IPS DF 4.7 (cell line): ENCODE measurements around the gene HTR2B.
"Not testable (repeated sequence)": the region's sequence is repeated elsewhere in the genome, so short reads cannot be mapped to it uniquely, and the experiment has no call there.

Experiments
- DNase-seq: peaks from one replicate; pipeline ENCODE4 v3.0.0-alpha.2; 2013; ENCODE audit warnings: low spot score; ENCODE audit errors: extremely low read depth

Gene HTR2B

DNA sequence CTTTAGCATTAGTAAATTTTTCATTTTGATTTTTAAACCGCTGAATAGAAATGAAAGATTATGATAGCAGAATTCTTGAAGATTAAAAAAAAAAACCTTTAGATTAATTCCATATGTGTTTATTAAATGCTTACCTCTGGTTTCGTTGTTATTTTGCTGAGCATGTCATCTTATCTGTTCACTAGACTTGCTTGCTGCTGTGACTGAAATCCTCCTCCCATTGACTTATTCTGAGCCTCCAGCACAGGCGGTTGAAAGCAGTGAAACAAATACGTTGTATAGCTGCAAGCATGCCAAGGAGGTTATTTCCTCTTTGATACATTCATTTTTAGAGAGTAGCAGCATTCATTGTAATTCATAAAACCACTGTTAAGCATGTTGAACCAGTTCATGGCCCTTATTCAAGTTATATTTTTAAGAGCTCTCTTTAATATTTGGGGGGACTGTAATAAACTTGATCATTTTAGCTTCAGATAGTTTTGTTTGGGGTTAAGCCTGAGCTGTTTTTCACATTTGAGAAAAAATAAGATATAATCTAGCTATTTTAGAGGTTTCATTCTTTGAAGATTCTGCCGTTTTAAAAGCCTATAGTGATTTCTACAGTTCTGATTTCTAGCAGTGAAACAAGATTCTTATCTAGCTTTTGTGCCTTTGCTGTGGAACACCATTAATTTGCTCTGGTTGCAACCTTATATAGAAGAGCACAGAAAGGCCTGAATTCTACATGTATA lies at the start of gene HTR2B:
Gene HTR2B (minus strand): TSS at position 205 of the 731 bp plus-strand sequence. CDS start 1,278 bp downstream, outside the sequence.
- DNase-seq: no peak

DNA sequence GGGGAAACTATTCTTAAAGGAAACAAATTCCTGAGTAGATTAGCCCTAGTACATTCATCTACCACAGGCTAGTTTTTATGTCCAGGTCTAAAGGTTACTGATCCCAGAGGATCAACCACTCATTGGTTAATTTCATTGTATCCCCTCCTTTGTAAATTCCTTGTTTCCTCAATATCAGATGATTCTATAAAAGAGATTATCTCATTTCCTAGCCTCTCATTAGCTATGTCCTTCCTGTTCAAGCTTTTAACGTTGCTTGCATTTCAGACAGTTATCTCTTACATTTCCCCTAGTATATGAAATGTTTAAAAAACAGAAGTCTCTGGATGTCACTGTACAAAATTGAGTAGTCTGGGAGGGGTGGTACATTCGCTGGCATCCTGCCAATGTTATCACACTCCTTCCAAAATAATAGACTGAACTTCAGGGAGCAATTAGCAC lies 49.4 kb upstream of the HTR2B start:
- DNase-seq: no peak

DNA sequence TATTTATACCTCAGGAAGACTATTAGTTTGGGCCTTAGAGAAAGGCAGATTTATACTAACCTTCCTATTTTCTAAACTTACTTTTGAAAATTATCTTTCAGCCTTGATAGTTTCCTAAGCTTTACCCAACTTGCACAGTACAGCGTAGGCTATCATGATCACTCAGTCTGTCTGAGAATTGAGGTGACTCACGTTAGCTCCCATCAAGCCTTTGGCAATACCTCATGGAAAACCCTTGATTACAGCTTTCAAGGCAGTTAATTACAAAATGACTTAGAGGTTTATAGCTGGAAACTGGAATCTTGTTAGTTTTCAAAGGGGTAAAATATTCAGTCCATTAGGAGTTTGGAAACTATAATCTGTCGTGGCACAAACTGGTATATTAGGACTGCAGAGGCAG lies 47.2 kb upstream of the HTR2B start:
- no peak for DNase-seq

DNA sequence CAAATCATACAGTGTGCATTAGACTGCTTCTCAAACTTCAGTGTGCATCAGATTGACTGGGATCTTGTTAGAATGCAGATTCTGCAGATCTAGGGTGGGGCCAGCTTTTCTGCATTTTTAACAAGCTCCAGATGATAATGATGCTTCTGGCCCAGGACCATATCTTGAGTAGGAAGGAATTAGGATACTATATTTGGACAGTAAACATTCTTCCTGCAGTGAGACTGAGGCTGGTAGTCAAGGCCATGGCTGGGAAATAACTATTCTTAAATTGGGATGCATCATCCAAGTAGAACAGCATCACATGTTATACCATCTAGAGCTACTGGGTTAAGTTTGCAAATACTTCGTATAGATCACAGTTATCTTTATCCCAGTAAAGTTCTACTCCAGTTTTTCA lies 45.2 kb upstream of the HTR2B start:
- DNase-seq: no peak

DNA sequence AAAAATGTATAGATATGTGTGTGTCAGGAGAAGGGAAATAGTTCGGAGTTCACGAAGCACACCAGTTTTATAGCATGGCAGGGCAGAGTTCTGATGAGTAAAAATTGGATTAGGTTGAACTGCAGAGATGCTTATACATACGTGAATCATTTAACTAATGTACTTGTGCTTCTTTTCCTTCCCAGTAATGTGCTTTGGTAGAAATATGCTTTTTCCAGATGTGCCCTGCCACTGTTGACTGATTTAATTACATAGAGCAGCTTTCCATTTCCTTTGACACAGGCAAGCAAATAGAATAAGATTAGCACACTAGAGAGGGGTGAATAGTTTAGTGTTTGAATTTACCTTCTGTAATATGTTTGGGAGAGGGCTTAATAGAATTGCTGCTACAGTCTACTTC lies 44.6 kb upstream of the HTR2B start:
- DNase-seq: no peak

DNA sequence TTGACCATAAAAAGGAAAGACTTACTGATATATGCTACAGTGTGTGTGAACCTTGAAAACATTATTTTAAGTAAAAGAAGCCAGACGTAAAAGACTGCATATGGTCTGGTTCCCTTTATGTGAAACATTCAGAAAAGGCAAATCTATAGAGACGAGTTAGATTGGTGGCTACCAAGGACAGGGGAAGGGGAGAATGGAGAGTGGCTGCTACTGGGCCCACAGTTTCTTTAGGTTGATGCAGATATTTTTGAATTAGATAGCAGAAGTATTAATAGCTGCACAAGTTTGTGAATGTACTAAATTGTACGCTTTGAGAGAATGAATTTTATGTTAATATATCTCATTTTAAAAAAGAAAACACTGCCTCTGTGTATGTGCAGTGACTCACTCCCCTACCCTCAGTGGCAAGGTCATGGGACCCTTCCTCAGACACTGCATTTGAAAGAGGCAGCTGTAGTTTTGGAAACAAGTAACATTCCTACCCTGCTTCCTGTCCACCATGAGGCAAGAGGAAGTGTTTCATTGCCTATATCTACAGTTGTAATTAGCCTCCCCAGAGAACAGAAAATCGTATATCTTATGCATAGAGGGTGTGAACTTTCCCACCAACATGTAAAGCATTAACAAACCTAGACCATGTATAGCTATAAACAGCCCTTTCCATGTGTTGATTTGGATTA lies 43.8 kb upstream of the HTR2B start:
- DNase-seq: no peak

DNA sequence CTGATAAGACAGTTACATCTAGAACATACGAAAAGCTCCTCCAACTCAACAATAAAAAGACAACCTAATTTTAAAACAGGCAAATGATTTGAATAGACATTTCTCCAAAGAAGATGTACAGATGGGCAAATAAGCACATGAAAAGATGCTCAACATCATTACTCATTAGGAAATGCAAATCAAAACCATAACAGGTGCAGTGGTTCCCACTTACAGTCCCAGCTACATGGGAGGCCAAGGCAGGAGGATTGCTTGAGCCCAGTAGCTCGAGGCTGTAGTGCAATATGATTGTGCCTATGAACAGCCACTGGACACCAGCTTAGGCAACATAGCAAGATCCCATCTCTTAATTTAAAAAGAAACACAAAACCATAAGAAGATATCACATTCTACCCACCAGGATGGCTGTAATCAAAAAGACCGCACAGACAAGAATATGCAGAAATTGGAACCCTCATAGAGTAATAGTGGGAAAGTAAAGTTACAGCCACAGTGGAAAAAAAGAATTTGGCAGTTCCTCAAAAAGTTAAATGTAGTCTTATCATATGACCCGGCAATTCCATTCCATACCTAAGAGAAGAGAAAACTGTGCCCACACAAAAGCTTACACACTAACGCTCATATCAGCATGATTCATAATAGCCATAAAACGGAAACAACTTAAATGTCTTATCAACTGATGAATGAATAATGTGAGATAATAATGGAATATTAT lies 43.1 kb upstream of the HTR2B start:
- no peak for DNase-seq

DNA sequence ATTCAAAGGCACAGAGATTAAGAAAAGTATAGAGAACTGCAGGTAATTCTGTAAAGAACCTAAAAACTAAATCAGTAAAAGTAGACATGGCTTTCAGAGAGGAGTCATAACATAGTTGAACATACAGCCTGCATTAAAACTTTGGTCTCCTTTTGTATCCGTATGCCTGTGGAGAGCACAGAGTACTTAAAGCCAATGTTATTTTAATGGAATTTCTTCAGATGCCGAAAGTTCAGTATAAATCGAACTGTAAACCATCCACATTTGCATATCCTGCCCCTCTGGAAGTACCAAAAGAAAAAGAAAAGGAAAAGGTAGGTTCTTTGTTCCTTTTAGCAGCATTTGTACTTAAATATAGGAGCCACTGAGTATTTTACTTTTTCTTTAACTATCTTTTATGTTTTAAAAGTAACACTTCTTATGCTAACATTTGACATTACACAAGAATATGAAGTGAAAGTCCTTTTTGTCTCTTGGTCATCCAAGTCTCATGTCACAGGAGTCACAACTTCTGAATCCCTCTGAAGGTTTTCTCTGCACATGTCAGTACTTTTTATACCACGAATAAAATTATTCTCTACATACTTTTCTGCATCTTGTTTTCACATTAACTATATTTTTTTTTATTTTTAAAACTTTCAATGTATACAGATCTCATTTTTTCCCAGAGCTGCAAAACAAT lies 38.7 kb upstream of the HTR2B start:
- no peak for DNase-seq

DNA sequence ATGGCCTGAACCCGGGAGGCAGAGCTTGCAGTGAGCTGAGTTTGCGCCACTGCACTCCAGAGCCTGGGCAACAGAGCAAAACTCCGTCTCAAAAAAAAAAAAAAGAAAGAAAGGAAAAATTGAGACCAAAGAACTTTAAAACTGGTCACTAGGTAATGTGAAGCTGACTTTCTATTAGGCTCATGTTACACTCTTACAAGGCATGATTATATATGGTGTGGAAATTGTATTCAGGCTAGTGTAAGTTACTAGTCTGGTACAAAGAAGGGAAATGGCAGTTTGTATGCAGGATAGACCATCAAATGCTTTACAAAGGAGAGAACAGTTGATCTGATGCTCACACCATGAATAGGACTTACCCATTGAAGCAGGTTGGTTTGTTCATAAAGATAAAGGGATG lies 38.2 kb upstream of the HTR2B start:
- DNase-seq: no peak

DNA sequence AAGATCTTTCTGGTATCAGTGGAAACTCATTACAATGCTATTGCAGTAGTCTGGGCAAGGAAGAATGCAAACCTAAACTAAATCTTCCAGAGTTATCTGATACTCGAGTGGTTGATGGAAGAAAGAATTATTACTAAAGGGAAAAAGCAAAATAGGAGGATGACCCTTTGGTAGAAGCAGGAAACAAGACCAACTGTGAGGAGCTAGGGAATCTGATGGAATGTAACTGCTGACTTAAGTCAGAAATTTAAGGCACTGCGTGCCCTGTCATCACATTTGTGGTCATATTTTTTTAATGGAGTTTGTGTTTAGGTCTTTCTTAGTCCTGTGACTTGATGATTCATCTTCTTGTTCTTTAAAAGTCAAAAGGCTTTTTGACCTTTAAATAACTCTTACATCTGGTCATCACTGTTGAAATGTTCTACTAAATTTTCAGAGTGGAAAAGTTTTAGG lies 37.1 kb upstream of the HTR2B start:
- no peak for DNase-seq

DNA sequence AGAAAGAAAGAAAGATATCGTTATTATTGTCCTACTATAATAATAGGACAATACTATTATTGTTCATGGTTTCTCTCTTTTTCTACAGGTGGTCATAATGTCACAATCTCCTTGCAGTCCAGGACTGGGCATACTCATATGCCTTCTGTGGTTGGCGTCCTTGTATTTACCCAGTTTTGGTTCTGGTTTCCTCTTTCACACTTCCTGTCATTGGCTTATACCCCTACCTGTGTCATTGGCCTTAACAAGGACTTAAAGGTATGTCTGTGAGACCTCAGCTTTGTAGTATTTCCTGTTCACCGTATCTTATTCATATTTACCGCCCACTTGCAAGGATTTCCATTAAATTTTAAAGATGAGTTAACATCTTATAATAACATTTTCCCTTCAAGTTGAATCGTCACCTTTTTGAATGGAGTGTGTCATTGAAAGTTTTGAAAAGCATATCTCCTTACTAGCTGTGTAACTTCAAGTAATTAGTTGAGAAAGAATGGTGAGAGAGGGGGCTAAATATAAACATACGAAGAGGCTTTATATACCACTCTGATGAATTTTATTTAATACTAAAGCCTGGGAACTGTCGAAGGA lies 36.5 kb upstream of the HTR2B start:
- no peak for DNase-seq

DNA sequence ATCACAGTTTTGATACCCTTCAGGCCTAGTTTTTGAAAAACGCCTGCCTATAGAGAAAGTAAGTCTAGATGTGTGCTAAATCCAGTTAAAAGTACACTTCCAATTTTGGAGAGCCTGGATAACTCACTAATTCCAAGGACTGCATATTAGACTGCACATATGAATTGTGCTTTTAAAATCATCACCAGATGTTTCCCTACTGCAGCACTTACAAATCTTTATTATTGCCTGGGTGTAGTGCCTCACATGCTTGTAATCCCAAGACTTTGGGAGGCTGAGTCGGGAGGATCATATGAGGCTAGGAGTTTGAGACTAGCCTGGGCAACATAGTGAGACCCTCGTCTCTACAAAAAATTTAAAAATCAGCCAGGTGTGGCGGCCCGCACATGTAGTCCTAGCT lies 35.9 kb upstream of the HTR2B start:
- no peak for DNase-seq

DNA sequence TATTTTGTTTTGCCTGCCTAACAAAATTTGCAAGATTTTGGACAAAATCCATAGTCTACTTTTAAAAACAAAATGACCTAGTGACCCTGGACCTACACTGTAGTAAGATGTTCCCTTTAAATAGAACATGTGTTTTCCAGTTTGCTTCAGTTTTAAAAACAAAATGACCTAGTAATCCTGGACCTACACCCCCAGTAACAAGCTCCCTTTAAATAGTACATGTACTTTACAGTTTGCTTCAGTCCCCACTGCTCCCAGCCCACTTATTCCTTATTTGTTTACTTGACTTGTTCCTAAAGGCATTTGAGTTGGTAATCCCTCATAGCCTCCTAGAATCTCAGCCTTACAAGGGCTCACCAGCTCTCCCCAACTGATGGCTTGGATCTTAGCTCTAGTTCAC lies 34.5 kb upstream of the HTR2B start:
- DNase-seq: no peak

DNA sequence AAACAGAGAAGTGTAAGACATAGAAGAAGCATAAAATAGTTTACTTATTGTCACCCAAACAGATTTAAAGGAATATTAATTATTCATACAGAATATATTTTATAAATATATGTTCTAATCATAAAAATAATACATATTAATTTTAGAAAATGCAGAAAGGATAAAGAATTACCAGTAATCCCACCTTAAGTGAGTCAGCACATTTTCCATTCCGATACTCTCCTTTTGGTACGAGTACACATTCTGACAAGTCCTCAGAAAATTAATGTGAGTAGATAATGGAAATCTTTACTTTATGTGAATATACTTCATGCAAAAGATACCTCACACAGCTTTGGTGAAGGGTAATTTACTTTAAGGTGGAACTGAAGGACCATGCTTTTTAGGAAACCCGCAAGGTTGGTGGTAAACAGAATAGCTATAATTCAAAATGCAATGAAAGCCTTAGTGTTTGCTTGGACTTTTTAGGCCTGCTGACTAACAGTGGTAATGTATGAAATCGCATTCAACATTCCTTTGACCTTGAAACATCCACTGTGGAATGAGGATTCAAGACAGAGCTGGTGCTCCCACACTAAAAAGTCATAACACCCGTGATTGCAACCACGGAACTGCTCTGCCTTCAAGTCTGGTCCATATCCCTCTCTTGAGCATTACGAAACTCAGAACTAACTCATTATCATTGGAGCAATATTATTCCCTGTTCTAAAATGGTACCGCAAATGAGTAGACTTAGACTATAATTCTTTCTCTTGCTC lies 28.1 kb upstream of the HTR2B start:
- no peak for DNase-seq

DNA sequence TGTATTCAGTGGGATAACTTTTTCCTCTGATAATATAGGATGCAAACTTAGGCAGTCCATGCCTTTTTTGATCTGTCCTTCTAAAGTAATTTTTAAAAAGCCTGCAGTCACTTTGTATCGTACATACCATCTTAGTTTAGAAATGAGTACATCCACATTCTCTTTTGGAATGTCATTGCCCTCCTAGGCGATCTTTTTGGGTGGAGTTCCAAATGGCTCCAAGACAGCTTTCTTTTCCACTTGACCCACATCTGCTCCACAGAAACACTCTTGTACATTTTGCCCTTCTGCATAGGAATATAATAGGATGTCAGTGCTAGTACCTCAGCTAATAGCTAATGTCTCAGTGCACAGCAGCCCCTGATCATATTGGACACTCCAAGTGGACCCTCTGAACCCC lies 21.8 kb upstream of the HTR2B start:
- no peak for DNase-seq

DNA sequence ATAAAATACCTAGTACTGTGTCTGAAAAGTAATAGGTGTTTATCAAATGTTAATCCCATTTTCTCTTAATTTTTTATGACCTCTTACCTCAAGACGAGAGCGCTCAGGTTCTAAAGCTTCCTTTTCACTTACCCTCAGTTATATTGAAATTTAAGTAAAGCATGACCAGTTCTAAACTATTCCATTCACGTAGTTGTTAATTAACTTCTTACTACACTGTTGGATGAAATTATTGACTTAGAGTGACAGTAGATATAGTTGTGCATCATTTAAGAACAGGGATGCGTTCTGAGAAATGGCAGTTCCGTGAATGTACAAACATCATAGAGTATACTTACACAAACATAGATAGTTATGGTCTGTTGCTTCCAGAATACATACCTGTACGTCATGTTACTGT lies 20.1 kb upstream of the HTR2B start:
- DNase-seq: no peak

DNA sequence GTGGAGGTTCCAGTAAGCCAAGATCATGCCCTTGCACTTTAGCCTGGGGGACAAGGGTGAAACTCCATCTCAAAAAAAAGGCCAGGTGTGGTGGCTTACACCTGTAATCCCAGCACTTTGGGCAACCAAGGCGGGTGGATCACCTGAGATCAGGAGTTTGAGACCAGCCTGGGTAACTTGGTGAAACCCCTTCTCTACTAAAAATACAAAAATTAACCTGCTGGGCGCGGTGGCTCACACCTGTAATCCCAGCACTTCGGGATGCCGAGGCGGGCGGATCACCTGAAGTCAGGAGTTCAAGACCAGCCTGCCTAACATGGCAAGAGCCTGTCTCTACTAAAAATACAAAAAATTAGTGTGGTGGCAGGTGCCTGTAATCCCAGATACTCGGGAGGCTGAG lies 16.0 kb upstream of the HTR2B start:
- not testable (repeated sequence) for DNase-seq

DNA sequence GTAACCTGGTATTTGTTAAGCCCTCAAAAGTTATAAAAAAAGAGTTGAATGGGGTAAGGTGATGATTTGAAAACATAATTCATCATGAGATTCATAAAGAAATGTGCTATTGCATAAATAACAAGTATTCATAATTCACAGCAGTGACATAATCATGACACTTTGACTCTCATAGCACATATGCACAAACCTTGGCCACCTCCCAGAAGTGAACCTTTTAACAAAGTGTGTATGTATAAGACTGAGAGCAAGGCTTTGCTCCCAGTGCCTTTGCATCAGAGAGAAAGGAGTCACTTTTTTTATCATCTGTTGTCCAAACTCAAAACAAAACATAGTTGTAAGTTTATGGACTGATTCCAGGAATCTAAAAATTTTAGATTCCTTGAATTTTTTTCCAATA lies 15.0 kb upstream of the HTR2B start:
- DNase-seq: no peak

DNA sequence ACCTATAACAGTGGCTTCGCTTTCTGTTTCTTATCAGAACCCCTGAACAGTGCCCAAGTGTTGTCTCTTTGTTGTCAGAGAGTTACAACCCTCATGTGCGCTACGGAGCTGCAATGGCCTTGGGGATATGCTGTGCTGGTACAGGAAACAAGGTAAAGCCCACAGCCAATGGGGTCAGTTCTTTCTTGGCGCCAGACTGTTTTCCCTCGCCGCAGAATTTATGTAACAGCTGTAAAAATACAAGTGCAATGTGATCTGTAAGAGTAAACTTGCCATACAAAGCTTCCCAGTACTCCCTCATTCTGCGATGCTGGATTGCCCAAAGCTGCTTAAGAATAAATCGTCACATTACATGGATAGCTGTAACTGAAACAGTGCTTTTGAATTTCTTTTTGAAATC lies 13.9 kb upstream of the HTR2B start:
- DNase-seq: no peak

DNA sequence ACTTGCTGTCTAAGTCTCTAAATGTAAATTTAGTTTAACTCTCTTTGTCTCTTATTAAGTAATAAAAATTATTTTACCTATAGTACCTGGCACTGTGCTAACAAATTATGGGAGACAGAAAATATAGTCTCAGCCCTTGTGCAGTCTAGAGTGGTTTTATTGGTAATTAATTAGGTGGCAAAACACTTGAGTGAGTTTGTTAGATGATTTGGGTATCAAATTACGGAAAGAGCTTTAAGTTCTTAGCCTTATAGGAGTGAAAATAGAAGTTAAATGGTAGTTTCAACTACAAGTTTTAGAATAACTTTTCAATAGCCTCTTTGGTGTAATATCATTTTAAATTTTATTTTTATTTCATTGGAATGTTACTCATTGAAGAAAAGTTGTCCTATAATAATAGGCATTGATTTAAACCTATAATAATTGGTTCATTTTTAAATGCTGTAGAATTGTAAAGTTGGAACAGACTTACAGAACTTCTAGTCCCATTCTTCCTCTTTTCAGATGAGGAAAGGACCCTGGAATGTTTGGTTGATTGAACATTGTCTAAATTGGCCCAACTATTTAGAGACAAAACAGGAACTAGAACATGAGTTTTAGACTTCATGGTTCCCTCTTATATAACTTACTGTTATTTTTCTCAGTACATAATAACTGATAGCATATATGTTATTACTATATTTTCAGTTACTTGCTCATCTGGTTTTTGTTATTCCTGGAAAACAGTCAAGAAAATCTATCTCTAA lies 10.2 kb upstream of the HTR2B start:
- DNase-seq: no peak
